ENCODE data around the gene PRRC2B. TPM values are rescaled to one million over a fixed set of nuclear protein-coding genes. Genes with fewer than 3 reads are reported as not detected.
A peak's percentile ranks its signal among the peaks of the same experiment; 100 is the strongest.

The PRRC2B gene
- total RNA-seq, 4 donors from 2014 or later: 102 to 198 (median 108) TPM

DNA sequence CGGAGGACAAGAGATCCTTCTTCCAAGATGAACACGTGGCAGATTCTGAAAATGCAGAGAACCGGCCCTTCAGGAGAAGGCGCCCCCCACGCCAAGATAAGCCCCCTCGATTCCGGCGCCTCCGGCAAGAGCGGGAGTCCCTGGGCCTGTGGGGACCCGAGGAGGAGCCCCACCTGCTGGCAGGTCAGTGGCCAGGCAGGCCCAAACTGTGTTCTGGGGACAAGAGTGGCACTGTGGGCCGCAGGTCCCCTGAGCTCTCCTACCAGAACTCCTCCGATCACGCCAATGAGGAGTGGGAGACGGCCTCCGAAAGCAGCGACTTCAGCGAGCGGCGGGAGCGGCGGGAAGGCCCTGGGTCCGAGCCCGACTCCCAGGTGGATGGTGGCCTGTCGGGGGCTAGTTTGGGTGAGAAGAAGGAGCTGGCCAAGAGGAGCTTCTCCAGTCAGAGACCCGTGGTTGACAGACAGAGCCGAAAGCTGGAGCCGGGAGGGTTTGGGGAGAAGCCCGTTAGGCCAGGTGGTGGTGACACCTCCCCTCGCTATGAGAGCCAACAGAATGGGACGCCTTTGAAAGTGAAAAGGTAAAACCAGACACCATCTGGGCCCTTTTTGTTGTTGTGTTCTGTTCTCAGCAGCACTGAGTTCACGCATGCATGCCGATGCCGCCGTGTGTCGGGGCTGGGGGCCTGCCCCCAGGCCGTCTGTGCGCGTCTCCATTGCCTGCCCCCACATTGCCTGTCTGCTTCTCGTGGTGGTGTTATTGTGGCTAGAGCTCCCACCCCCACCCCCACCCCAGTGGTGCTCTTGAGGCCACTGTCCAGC is 82.3 kb downstream of the PRRC2B start:
- ATAC-seq: no peak

DNA sequence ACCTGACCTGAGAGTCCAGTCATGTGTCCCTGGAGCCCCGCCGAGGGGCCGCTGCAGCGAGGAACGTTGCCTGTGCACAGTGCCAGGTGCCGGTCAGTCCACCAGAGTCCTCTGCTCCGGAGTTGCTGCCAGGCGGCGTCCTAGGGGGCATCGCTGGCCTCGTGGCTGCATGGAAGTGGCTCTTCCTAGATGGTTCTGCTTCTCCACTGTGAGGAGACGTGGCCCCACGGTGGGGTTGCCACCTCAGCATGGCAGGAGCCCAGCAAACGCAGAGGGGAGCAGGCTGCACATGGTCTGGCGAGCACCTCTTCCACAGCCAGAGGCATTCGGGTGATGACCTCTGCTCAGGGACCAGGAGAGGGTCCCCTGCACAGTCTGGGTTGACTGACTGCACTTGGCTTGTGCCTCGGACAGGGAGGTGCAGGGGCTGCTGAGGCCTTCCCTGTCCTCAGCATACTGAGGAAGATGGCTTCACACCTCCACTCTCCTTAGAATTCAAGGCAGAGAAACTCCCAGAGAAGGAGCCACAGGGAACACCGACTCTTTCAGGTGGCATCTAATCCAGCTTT is 83.0 kb downstream of the PRRC2B start:
- no CpG with 5 or more reads among the region's 18 CpGs for WGBS, 2 donors (ENCODE audit: low coverage in 1 of 2)
- Histone ChIP-seq H3K9me3 (no peaks in the 10 kb centered on the region), H3K4me3 (no peak overlapping the region), H3K36me3 (peaks cover 0 to 97% of the 10 kb centered on the region in 2 donors), H3K27ac (no peak overlapping the region), H3K4me1 (peaks cover 0 to 18% (median 0%) of the 10 kb centered on the region in 3 donors), H3K27me3 (no peaks in the 10 kb centered on the region)
- no peak for ATAC-seq
- TF ChIP-seq CTCF (IDR thresholded peaks at IDR 0.05) (no peak), POLR2AphosphoS5 (IDR thresholded peaks at IDR 0.05) (no peak), POLR2A (IDR thresholded peaks at IDR 0.05) (no peak), EP300 (IDR thresholded peaks at IDR 0.05) (no peak)

More for the DNA sequence above, 82.3 kb downstream of the PRRC2B start:
- H3K9me3 ChIP-seq: no peaks in the 10 kb centered on the region
- H3K27ac ChIP-seq: no peak overlapping the region
- H3K27me3 ChIP-seq: no peaks in the 10 kb centered on the region
- peak in 2 of 4 experiments; percentile 23 to 54 for TF ChIP-seq CTCF (IDR thresholded peaks at IDR 0.05)
- no peak for TF ChIP-seq POLR2AphosphoS5 (IDR thresholded peaks at IDR 0.05)
- peaks cover 0 to 97% of the 10 kb centered on the region in 2 donors for H3K36me3 ChIP-seq
- H3K4me1 ChIP-seq: peaks cover 0 to 11% (median 0%) of the 10 kb centered on the region in 3 donors
- 60 to 90% methylated on average over 1 to 2 of the region's 40 CpGs for WGBS, 2 donors (ENCODE audit: low coverage in 1 of 2)
- no peak overlapping the region for H3K4me3 ChIP-seq

- Histone ChIP-seq H3K36me3 (peaks cover 0 to 97% of the 10 kb centered on the region in 2 donors), H3K9me3 (no peaks in the 10 kb centered on the region), H3K27me3 (no peaks in the 10 kb centered on the region), H3K4me1 (peaks cover 0 to 23% (median under 1%) of the 10 kb centered on the region in 3 donors), H3K4me3 (no peak overlapping the region), H3K27ac (no peak overlapping the region)
- WGBS, 2 donors (ENCODE audit: low coverage in 1 of 2): 80 to 100% methylated on average over 1 to 3 of the region's 11 CpGs
- no peak for TF ChIP-seq POLR2AphosphoS5 (IDR thresholded peaks at IDR 0.05)
- no peak for ATAC-seq
These were observed 83.5 kb downstream of the PRRC2B start for GRCh38 chr9:131477367-131477766.

GRCh38 chr9:131477816-131478419 is 84.0 kb downstream of the PRRC2B start:
- Histone ChIP-seq H3K36me3 (peaks cover 0 to 97% of the 10 kb centered on the region in 2 donors), H3K27me3 (no peaks in the 10 kb centered on the region), H3K27ac (peak overlapping the region in 1 of 4 donors; percentile 27), H3K4me3 (no peak overlapping the region), H3K4me1 (peaks cover 0 to 29% (median 4%) of the 10 kb centered on the region in 3 donors), H3K9me3 (no peaks in the 10 kb centered on the region)
- no peak for ATAC-seq
- 50% methylated on average over 2 of the region's 19 CpGs; no CpG with 5 or more reads in 1 of the 2 donors for WGBS, 2 donors (ENCODE audit: low coverage in 1 of 2)
- no peak for TF ChIP-seq POLR2AphosphoS5 (IDR thresholded peaks at IDR 0.05)
- no peak for TF ChIP-seq EP300 (IDR thresholded peaks at IDR 0.05)
- no peak for TF ChIP-seq CTCF (IDR thresholded peaks at IDR 0.05)
- no peak for TF ChIP-seq POLR2A (IDR thresholded peaks at IDR 0.05)

- Histone ChIP-seq H3K4me3 (no peak overlapping the region), H3K27me3 (no peaks in the 10 kb centered on the region), H3K27ac (peak overlapping the region in 1 of 4 donors; percentile 27), H3K9me3 (no peaks in the 10 kb centered on the region), H3K36me3 (peaks cover 0 to 97% of the 10 kb centered on the region in 2 donors), H3K4me1 (peaks cover 0 to 34% (median 4%) of the 10 kb centered on the region in 3 donors)
- no peak for TF ChIP-seq POLR2AphosphoS5 (IDR thresholded peaks at IDR 0.05)
- TF ChIP-seq CTCF (IDR thresholded peaks at IDR 0.05): peak in 3 of 4 experiments; percentile 19 to 70 (median 39)
- ATAC-seq: no peak
- WGBS, 2 donors (ENCODE audit: low coverage in 1 of 2): 33 to 68% methylated on average over 3 of the region's 12 CpGs
These were observed 84.6 kb downstream of the PRRC2B start for GRCh38 chr9:131478421-131478868.
